GM06990 (cell line): ENCODE data around the gene NR5A1.

Source experiments
- DNase-seq: peaks from one replicate; pipeline ENCODE4 v3.0.0-alpha.2; 2011; ENCODE audit not compliant: insufficient read length; ENCODE audit errors: extremely low read depth
- H3K27me3 ChIP-seq: replicated peaks from 2 replicates; pipeline ENCODE4 v1.6.0; 2011; ENCODE audit warnings: low read length; ENCODE audit not compliant: control insufficient read depth, insufficient read depth
- H3K36me3 ChIP-seq: 2 replicates; pipeline ENCODE4 v1.5.1; 2011; ENCODE audit warnings: low read length; ENCODE audit not compliant: control insufficient read depth, insufficient read depth
- H3K4me3 ChIP-seq: replicated peaks from 2 replicates; pipeline ENCODE4 v1.5.1; 2011; ENCODE audit warnings: low read depth, mild to moderate bottlenecking, control low read depth, low read length
- CTCF ChIP-seq: IDR thresholded peaks from 2 replicates; pipeline ENCODE4 v1.5.1; 2011; ENCODE audit warnings: low read length, control low read depth, mild to moderate bottlenecking, inconsistent platforms; ENCODE audit not compliant: insufficient read depth, poor library complexity, severe bottlenecking

NR5A1 gene

GRCh38 chr9:124475868-124476690 is 31.1 kb downstream of the NR5A1 start:
- H3K4me3 ChIP-seq: no peak overlapping the region
- peaks cover 2% of the 10 kb centered on the region for H3K27me3 ChIP-seq
- H3K36me3 ChIP-seq: no peaks in the 10 kb centered on the region
- DNase-seq: no peak
- TF ChIP-seq CTCF: no peak

GRCh38 chr9:124475158-124475867 is 31.9 kb downstream of the NR5A1 start:
- no peak for DNase-seq

GRCh38 chr9:124474151-124474550 is 33.0 kb downstream of the NR5A1 start:
- TF ChIP-seq CTCF: no peak
- H3K36me3 ChIP-seq: no peaks in the 10 kb centered on the region
- peaks cover 2% of the 10 kb centered on the region for H3K27me3 ChIP-seq
- H3K4me3 ChIP-seq: no peak overlapping the region
- DNase-seq: no peak

More at GRCh38 chr9:124475158-124475867, 31.9 kb downstream of the NR5A1 start:
- no peaks in the 10 kb centered on the region for H3K36me3 ChIP-seq
- no peak overlapping the region for H3K4me3 ChIP-seq
- TF ChIP-seq CTCF: no peak
- peaks cover 2% of the 10 kb centered on the region for H3K27me3 ChIP-seq

- Histone ChIP-seq H3K27me3 (peaks cover 2% of the 10 kb centered on the region), H3K36me3 (no peaks in the 10 kb centered on the region)
- no peak for TF ChIP-seq CTCF
Observed at GRCh38 chr9:124473310-124473709, 33.9 kb downstream of the NR5A1 start.

GRCh38 chr9:124472770-124473169 is 34.4 kb downstream of the NR5A1 start:
- Histone ChIP-seq H3K4me3 (no peak overlapping the region), H3K27me3 (peaks cover 2% of the 10 kb centered on the region), H3K36me3 (no peaks in the 10 kb centered on the region)
- DNase-seq: no peak
- TF ChIP-seq CTCF: no peak

More at GRCh38 chr9:124473310-124473709, 33.9 kb downstream of the NR5A1 start:
- no peak for DNase-seq
- H3K4me3 ChIP-seq: no peak overlapping the region
